GM10266 (cell line): ENCODE measurements around the gene PCLO.

Source experiments
- DNase-seq: peaks from one replicate; pipeline ENCODE4 v3.0.0; 2012; ENCODE audit errors: extremely low spot score
- TF ChIP-seq, protein P1 (sequence below): IDR thresholded peaks from 2 replicates; pipeline ENCODE4 v1.5.1; 2012; ENCODE audit warnings: mild to moderate bottlenecking, low read depth; ENCODE audit not compliant: control insufficient read depth, insufficient read depth; ENCODE audit errors: missing control alignments

Gene PCLO

DNA sequence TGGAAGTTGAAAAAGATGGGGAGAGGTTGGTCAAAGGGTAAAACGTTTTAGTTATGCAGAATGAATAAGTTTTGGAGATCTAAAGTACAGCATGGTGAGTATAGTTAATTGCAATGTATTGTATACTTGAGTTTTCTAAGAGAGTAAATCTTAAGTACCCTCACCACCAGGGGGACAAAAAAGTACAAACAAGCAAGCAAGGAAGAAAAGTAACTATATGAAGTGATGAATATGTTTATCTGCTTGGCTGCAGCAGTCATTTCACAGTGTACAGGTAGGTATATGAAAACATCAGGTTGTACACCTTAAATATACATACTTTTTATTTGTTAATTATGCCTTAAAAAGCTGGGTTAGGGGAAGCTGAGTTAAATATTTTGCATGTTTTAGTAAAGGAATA lies 157.3 kb downstream of the PCLO start:
- TF ChIP-seq, protein P1, sequence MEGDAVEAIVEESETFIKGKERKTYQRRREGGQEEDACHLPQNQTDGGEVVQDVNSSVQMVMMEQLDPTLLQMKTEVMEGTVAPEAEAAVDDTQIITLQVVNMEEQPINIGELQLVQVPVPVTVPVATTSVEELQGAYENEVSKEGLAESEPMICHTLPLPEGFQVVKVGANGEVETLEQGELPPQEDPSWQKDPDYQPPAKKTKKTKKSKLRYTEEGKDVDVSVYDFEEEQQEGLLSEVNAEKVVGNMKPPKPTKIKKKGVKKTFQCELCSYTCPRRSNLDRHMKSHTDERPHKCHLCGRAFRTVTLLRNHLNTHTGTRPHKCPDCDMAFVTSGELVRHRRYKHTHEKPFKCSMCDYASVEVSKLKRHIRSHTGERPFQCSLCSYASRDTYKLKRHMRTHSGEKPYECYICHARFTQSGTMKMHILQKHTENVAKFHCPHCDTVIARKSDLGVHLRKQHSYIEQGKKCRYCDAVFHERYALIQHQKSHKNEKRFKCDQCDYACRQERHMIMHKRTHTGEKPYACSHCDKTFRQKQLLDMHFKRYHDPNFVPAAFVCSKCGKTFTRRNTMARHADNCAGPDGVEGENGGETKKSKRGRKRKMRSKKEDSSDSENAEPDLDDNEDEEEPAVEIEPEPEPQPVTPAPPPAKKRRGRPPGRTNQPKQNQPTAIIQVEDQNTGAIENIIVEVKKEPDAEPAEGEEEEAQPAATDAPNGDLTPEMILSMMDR = no peak
- DNase-seq = no peak

DNA sequence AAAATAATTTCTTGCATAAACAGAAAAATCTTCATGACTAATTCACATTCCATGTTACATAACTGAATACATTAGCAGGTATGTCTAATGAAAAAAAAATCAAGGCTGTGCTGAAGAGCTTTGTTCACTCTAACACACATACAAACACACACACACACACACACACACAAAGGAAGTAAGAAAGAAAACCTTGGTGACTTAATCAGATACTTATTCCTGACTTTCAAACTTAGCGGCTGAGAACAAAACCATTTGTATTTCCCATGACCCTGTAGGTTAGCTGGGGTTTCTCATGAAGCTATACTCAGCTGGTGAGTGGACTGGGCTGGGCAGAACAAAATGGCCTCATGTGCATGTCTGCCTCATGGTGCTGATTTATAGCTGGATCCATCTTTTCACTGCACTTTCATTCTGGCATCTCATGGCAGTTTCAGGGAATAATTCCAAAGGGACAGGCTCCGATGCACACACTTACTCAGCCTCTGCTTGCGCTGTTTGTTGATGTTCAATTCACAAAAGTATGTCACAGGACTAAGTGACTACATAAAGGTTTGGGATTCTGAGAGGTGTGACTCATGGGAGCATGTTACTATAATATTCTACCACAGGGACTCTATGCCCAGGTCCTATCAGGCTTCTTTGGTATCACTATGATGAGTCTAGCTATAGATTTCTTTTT lies 161.2 kb downstream of the PCLO start:
- DNase-seq = no peak
- TF ChIP-seq, protein P1 = no peak

DNA sequence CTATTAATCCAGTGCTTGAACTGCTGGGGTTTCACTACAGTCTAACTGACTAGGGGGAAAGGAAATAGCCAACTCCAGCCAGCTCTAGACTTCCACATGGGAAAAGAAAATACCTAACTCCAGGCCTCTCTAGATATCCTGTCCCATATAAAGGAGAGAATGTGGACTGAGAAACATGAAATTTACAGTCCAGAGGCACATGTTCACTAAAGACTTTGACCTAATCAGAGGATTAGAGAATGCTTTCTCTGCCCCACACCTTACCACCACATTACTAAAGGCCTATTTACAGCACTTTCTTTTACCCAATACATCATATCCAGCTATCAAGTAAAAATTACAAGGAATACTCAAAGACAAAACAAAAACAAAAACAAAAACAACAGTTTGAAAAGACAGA lies 164.2 kb downstream of the PCLO start:
- DNase-seq = no peak
- TF ChIP-seq, protein P1 = no peak

DNA sequence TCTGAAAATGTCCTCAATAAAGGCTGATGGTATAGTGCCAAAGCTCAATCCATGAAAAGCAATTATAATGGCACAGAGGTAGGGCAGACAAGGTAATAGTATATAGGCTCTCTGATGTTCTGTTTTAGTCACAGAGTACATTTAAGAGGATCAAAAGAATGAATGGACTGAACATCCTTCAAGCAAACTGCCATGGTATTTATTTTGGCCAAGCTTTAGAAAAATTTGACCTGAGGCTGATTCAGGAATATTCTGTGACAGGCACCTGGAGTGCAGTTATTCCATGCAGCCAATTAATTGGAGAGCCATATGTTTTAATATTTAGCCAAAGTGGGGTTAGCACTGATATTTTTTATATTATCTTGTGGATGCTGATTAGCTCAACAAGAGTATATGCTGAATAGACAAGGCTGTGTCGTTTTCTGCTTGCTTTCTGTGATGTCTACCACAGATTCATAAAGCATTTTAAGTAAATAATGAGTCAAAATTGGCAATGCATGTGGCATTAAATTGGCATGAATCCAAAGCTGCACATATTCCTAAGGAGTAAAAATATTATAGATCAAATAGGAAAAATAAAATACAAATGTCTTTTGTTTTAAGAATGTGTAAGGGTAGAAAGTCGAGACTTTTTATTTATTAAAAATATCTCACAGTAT lies 177.4 kb downstream of the PCLO start:
- TF ChIP-seq, protein P1 = no peak
- DNase-seq = no peak

DNA sequence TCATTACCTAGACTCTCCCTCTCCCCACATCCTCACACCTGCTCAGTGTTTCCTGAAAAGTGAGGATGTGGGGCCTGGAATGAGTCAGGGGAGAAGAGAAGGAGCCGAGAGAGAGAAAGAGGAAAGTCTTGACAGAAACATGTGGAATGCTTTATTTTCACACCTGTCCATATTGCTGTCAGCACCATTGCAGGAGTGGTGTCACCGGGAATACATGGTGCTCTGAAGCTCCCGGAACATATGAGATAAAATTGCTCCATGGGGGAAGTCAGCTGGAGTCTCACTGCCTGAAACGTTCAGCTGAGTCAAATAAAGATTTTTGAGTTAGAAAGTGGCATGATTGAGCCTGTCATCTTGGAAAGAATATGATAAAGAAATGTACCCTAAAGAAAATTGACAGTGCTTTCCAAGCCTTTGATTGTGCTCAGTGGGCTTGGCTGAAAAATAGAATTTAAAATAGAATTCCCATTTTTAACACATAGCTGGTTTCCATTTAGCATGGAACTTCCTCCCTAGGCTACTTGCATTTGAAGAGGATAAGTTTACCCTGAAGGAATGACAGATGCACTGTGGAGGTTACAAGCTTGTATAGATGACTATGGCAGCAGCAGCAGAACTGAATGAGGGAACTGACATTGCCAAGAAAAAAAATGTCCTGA lies 182.4 kb downstream of the PCLO start:
- no peak for DNase-seq

DNA sequence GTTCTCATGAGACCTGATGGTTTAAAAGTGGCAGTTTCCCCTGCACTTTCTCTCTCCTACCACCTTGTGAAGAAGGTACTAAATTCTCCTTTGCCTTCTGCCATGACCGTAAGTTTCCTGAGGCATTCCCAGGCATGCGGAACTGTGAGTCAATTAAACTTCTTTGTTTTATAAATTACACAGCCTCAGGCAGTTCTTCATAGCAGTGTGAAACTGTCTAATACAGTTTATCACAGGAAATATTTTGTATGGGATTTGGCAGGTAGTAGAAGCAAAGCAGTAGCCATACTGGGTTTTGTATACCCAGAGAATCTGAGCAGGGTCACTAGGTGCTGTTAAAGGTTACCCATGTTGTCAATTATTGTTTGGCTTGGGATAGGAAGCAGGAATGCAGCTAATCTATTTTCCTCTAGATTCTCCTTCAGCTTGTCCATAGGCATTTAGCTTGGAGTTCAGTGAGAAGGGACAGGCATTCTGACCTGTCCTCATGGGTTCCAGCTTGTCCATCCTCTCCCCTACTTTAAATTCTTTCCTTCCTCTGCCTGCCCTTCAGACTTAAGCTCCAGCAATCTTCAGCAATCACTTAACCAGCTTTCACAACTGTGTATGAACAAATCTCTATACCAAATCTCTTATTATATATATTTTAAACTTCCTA lies 186.7 kb downstream of the PCLO start:
- DNase-seq = no peak
- TF ChIP-seq, protein P1 = no peak

More for the DNA sequence above, 182.4 kb downstream of the PCLO start:
- TF ChIP-seq, protein P1 = no peak
